NCI-H1436 treated with DMSO at 0.1 percent for 48 hours (cell line): Measurements from ENCODE around the gene UMAD1.
"Not testable (repeated sequence)": the region's sequence is repeated elsewhere in the genome, so short reads cannot be mapped to it uniquely, and the experiment has no call there.

Source experiments
- DNase-seq: peaks from one replicate; lab custom pipeline; 2025; lab: John Stamatoyannopoulos, UW

The UMAD1 gene

DNA sequence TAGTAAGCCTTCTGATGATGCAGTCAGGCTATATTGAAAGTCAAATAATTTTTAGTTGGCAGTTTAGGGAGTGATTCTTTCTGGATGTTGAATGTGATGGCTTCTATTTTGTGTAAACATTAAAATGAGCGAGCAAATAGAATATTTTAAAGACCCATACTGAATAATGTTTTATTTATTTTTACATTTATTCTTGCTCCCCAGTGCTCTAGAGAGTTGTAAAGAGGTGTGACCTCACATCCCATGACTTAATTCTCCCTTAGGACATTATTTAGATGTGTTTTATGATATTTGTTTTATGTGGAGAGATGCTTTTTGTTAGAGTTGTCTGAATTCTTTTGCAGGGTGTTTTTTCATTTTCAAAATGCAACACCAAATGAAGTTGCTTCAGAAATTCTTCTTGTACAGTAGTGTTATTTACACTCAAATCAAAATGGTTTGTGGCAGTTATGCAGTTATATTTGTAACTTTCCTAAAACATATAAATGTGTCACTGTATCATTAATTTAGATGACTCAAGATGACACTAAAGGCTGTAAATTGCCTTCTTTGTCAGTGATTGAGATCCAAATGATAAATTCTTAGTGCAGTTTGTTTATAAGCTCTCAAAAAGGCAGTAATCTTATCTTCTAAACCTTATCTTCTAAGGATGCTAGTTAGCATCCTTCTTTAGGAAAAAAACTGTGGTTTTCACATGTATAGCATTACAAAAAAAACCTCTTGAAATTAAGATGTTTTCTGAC lies 12.4 kb downstream of the UMAD1 start:
- DNase-seq, result no peak

DNA sequence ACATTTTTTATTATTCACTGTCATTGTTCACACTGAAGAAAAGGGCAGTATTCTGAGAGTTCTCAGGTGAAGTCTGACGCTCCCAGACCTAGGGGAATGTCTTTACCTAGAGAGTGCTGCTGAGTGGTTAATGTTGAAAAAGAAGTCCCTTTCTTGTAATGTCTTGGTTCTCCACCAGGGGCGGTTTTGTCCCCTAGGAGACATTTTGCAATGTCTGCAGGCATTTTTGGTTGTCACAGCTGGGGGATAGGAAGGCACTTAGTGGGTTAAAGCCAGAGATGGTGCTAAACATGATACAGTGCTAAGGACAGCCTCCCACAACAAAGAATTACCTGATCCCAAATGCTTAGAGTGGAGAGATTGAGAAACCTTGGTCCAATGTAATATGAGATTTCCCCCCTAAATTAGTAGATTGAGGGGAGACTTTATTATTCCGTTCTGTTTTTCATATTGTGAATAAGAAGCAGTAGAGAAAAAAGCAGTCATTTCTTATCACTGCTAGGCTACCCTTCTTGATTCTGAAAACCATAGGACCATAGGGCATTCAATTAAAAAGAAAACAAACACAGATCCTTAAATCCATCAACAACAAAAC lies 13.1 kb downstream of the UMAD1 start:
- no peak for DNase-seq

DNA sequence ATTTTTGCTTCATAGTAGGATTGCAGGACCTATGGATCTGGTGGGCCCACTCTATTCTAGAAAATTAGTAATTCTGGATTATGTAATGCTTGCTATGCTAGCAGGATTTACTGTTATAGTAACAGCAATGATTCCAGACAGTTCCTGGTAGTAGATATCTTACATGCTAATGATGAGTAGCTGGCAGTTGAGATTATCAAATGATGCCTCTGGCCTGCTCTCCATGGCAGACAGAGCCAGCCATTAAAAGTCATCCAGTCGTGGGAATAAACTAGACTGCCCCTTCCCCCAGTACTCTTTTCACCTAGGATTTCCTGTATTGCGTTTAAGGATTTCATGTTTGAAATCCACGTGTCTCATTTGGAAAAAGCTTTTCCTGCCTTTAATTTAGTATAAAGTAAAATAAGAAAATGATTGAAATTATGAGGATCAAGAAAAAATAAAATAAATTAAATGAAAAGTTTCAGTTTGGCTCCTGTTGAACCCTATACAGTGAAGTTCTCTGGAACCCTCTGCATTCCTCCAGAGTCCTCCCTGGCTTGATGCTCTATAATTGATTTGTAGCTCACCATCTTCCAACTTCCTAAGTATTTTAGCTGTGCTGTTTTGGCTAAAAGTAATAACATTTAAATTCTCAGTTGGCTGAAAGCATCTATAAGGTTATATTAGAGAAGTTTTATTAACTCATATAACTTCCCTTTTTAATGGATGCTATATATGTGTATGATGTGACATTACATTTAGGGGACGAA lies 14.6 kb downstream of the UMAD1 start:
- no peak for DNase-seq

DNA sequence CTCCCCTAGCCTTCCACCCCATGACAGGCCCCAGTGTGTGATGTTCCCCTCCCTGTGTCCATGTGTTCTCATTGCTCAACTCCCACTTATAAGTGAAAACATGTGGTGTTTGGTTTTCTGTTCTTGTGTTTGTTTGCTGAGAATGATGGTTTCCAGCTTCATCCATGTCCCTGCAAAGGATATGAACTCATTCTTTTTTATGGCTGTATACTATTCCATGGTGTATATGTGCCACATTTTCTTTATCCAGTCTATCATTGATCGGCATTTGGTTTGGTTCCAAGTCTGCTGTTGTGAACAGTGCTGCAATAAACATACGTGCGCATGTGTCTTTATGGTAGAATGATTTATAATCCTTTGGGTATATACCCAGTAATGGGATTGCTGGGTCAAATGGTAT lies 15.9 kb downstream of the UMAD1 start:
- DNase-seq, result not testable (repeated sequence)

DNA sequence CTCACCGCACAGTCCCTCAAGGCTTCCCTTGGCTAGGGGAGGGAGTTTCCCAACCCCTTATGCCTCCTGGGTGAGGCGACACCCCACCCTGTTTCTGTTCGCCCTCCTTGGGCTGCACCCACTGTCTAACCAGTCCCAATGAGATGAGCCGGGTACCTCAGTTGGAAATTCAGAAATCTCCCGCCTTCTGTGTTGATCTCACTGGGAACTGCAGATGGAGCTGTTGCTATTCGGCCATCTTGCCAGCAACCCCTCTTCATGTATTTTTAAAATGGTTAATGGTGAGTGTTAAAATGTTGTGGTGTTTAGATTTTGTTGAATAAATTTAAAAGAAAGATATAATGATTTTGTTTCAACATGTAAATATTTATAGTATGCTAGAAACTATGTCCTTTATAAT lies 22.0 kb downstream of the UMAD1 start:
- no peak for DNase-seq

DNA sequence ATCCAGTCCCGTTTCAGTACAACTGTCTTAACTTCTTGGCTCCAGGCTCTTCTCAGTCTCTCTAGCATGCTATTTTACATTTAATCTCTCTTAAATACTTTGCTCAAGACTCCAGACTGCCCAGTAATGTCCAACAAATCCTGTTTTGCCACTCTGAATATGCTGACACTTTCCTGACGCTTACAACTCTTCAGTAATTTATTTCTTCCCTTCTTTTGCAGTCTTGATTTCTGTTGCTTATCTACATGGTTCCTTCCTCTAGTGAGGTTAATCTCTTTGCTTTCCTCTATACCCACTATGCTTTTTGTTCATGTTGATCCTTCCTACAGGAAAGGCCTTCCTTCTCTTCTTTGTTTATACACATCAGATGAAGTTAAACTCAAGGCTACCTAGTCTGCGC lies 23.7 kb downstream of the UMAD1 start:
- no peak for DNase-seq

DNA sequence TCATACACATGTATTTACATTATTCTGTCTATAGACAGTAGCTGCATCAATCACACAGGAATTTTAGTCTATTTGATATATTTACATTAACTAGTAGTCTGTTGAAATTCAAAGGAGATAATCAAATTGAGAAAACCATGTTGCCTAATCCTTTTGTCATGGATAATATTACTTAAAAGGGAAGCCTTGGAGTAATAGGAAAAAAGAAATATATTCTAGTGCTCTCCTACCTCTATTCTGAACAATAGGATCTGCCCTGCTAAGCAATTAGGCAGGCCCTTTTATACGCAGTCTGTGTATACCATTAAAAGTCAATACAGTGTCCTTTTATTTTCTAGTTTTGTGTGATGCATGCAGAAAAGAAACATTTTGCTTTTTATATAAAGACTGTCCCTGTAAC lies 24.5 kb downstream of the UMAD1 start:
- DNase-seq, result no peak

DNA sequence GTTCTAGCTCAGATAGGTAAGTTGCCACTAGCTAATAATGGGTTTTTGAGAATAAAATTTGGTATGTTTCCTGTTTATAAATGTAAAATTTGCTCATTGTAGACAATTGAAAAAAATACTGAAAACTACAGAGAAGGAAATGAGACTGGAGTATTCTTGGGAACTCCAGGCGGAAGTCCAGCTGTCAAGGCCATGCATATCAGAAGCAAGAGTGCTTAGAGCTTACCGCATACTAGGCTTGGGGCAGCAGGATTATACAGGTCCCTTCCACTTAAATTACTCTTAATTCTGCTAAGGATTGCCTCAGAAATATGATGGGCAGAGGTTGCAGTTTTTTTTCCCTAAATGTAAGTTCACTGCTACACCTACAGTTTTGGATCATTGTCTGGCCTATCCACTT lies 26.6 kb downstream of the UMAD1 start:
- DNase-seq, result no peak

DNA sequence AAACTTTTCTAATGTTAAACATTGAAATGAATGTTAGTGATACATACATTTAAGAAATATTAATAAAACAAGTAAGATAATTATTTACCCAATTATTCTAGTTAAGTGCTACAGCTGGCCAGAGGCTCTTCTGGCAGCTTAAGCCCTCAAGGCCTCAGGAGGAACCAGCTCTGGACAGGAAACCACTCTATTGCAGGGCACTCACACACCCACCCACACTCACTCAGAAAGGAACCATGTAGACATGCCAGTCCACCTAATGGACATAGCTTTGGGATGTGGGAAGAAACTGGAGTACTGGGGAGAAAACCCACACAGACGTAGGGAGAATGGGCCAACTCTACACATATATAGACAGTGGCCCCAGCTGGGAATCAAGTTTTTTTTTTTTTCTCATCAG lies 28.2 kb downstream of the UMAD1 start:
- no peak for DNase-seq

DNA sequence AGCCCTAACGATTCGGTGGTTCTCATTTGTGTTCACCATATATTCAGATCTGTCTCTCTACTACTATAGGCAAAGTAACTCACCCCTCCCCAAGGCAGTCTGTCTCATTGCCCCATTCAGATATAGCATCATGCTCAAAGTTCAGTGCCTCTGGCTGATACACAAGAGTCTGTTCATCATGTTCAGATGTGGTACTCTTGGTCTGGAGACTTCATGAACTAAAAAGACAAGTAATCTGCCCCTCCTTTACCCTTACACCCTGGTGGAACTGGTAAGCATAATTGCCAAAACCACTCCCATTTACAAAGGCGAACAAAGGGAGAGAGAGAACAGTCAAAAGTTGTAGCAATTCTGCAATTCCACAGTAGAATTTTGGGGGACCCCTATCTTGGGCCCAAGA lies 29.9 kb downstream of the UMAD1 start:
- no peak for DNase-seq

DNA sequence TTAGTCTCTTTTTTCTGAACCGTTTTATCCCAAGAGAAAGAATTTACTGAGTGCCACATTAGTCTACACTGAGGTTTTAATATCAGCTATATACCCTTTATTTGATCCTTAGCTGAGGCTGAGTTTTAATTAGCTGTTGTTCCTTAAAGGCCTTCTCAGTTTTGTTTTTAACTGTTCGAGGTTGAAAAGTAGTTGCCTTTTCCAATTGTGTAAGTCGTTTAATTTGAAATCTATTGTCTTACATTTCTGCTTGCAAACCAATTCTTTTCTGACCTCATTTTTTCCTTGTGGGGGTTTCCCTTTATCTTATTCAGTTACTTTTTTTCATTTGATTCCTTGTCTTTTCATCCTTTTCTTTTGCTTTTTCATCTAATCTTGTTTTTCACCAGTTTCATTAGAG lies 30.8 kb downstream of the UMAD1 start:
- DNase-seq, result no peak

DNA sequence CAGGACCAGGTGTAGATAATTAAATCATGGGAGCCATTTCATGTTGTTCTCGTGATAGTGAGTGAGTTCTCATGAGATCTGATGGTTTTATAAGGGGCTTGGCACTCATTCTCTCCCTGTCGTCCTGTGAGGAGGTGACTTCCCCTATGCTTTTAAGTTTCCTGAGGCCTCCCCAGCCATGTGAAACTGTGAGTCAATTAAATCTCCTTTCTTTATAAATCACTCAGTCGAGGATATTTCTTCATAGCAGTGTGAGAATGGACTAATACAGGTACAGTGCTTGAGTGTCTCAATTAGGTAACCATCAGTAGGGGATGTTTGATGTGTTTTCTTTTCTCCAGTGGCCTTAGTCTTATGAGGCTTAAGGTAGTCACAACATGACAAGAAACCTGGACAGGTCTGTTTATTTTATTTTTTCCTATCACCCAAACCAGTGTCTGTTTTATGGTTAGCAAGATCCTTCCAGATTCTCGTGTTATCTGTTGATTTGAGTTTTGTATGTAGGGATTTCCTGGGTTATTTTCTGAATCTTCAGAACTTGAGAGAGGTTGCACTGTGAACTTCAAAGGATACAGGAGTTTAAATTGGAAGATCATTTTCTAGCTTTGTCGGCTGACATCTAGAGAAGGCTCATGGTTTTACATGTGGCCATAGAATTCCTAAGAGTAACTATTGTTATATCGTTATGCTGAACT lies 32.1 kb downstream of the UMAD1 start:
- no peak for DNase-seq

DNA sequence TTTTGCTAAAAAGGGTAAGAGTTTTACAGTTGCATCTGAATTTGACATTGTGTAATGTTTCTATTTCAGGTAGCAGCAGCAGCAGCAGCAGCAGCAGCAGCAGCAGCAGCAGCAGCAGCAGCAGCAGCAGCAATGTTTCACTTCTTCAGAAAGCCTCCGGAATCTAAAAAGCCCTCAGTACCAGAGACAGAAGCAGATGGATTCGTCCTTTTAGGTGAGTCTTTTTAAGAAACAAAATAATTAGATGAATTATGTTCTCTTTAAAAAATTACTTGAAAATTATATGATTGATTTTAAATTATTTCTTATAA lies 32.6 kb downstream of the UMAD1 start:
- no peak for DNase-seq

DNA sequence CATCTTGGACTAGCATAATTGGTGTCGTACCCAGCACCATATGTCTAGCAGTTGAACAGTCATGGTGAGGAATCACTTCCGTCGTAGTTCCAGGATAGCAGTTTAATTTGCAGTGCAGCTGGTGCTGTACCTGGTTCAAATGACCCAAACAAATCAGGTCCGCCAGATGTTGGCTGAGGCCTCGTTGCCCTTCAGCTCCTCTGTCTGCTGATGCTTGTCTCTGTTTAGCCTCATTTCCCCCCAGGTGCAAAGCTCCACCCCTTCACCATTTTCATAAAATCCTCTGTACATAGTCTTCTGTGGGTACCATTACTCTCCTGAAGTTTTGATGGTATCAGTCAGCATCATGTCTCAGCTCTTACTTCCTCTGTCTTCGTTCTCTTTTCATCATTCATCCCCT lies 35.1 kb downstream of the UMAD1 start:
- no peak for DNase-seq

DNA sequence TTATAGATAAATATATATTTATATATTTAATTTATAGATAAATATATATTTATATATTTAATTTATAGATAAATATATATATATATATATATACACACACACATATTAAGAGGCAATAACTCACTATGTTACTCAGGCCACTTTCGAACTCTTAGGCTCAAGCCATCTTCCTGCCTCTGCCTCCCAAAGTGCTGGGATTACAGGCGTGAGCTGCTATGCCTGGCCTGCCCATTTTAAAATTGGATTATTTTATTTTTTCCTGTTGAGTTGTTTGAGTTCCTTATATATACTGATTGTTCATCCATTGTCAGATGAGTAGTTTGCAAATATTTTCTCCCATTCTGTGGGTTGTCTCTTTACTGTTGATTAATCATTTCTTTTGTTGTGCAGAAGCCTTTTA lies 39.1 kb downstream of the UMAD1 start:
- not testable (repeated sequence) for DNase-seq

DNA sequence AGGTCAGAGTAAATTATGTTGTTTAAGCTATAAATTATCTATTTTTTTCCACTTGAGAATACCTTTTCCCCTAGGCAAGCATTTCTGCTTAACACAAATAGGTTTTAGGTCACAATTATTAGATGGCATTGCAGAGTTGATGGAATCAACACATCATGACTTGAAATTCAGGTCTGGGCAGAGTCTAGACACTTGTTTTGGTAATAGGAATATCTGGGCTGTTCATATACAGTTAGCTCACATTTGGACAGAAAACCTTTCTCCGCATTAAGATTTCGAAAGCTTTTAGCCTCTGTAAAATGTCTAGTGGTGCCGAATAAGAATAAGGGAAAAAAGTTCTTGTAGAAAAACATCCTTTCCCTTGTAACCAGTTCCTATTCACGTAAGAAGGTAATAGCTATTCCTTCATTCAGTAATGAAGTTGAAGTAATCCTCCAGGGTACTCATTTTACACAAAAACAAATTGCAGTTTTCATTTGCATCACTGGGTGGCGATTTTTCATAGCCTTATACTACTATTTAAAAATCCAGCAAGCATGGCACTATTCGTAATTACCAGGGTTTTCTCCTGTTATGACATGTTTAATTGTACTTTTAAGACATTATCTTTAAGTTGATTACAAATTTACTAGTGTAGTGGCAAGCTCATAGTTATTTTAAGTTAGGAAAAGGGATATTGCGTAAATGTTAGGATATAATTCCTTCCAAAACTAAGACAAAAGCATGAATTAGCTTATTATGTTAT lies 40.8 kb downstream of the UMAD1 start:
- peak; percentile 68 for DNase-seq

DNA sequence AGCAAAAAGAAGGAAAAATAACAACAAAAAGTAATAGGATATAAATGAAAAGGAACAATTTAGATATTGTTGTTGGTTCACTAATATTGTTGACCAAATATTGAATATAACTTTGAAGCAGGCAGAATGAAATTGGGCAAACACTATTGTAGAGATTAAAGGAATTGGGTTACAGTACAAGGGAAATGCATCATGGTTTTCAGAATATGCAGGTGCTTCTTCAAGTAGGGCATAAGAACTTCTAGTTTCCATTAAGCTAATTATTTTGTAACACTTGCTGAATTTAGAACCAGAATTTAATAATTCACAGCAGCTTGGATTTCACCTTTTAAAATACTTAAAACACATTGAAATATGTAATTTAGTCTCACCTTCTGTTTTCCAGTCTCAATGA lies 41.4 kb downstream of the UMAD1 start:
- peak; percentile 37 for DNase-seq

DNA sequence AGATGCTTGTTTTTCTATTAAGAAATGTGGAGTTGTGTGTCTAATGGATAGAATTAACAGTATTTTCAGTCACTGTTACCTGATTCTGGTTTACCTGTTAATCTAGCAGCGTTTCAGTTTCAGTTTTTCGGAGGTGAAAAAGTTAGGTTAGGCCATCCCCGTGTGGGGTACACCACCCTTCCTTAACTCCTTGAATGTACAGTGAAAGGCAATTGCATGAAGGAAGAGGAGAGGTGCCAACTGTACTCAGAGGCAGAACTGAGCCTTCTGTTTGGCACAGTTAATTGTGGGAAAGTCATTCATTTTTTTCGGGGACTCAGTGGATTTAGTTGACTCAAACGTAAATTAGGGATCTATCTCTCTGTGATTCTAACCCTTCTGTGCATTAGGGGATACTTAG lies 42.3 kb downstream of the UMAD1 start:
- DNase-seq, result no peak

DNA sequence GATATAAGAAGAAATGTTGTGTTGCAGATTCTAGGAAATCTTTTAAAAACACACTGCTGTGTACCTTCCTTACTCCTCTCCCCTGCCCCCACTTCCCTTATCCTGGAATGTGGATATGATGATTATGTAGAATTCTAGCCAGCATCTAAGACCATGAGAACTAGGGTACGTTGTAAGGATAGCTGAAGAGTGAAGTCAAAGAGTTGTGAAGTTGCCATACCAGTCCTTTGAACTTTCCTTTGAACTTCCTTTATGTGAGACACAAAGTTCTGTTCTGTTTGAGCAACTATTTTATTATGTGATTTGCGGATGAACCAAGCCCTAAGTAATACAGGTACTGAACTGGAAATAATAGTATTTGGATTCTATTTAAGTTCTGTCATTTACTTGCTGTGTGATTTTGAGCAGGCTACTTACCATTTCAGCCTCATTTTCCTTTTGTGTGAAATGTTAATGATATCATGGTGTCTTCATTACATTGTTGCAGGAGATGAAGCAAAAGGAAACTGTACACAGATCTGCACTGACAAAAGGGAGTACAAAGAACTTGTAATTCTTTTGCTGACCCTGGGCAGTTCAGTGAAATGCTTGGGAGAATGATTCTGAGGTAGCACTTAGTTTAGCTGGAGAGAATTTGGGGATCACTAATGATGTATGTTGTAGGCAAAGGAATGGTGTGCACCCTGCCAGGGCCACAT lies 46.4 kb downstream of the UMAD1 start:
- no peak for DNase-seq

DNA sequence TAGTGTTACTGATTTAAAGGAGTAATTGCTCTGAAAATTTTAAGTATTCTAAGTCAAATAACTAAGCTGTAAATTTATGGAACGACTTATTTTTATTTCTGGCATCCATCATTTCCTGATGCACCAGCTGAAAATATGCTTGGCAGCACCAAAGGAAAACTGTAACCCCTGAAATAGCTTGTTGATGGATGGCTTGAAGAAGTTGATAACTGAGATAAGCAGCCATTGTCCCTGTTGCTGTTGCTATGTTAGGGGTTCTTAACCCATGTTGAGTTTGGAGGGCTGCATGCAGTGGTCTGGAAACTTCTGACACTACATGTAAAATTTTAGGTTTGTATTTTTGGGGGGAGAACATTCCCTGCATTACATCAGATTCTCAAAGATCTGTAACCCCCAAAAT lies 47.2 kb downstream of the UMAD1 start:
- DNase-seq, result no peak

DNA sequence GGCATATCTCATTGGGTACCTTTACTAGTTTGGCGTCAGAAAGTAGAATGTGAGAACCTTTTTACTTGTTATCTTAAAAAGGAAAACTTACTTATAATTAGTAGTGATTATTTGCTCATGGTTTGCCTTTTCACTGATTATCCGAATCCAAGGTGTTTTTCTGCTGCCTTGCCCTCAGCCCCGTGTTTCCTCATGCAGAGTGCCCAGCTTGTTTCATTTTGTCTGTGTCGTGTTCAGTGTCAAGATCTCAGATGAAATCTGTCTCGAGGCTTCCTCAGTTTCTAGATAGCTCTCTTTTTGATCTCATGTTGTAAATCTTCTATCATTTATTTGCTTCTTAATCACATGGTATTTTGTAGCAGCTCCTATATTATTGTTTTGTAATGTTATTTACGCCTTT lies 47.8 kb downstream of the UMAD1 start:
- DNase-seq, result no peak

DNA sequence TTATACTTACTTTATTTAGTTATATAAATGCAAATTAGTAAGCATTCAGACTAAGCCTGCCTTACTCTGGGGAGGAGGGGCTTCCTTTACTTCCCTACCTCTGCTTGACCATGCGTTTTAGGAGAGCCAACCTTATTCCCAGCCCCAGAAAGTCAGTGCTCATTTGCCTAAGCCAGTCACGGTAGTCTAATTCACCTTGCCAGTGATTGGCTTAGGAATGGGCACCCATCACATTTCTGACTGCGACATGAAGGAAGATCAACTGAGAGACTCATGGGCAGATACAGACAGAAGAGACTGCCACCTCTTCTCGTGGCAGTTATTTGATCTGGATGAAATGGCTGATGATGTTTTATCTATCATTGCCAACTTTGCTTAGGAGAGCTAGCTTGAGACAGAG lies 48.4 kb downstream of the UMAD1 start:
- DNase-seq, result peak; percentile 52
